ENCODE data around the gene ZSCAN2. TPM values are rescaled to one million over a fixed set of nuclear protein-coding genes. Genes with fewer than 3 reads are reported as not detected.
"Not testable (repeated sequence)": the region's sequence is repeated elsewhere in the genome, so short reads cannot be mapped to it uniquely, and the experiment has no call there.

ZSCAN2 gene
- total RNA-seq, 3 donors from 2014 or later: 7.8 to 14.8 (median 14.4) TPM

DNA sequence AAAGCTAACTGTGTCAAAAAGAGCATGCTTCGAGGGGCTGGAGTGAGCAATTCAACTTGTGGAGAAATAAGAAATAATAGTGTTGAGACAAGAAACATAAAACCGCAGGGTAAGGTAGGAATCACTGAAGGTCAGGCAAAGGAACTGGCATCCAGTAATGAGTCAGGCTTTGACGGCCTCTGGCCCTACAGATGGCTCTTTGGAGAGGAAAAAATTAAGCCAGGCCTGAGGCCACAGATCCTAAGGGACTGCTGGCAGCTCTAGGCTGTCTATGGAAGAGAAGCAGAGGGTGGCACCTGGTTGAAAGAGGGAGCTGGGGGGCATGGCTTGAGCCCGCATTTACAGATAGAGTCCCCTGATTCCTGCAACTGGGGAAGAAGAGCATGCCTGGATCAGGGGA lies 28.6 kb upstream of the ZSCAN2 start:
- TF ChIP-seq POLR2A (IDR thresholded peaks at IDR 0.05): no peak
- TF ChIP-seq POLR2AphosphoS5 (IDR thresholded peaks at IDR 0.05): no peak
- TF ChIP-seq, protein P1, sequence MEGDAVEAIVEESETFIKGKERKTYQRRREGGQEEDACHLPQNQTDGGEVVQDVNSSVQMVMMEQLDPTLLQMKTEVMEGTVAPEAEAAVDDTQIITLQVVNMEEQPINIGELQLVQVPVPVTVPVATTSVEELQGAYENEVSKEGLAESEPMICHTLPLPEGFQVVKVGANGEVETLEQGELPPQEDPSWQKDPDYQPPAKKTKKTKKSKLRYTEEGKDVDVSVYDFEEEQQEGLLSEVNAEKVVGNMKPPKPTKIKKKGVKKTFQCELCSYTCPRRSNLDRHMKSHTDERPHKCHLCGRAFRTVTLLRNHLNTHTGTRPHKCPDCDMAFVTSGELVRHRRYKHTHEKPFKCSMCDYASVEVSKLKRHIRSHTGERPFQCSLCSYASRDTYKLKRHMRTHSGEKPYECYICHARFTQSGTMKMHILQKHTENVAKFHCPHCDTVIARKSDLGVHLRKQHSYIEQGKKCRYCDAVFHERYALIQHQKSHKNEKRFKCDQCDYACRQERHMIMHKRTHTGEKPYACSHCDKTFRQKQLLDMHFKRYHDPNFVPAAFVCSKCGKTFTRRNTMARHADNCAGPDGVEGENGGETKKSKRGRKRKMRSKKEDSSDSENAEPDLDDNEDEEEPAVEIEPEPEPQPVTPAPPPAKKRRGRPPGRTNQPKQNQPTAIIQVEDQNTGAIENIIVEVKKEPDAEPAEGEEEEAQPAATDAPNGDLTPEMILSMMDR (IDR thresholded peaks at IDR 0.05): no peak
- H3K27ac ChIP-seq: no peak overlapping the region
- H3K9me3 ChIP-seq: no peaks in the 10 kb centered on the region
- DNase-seq (ENCODE audit: low spot score in 2 of 2): no peak
- no peaks in the 10 kb centered on the region for H3K36me3 ChIP-seq
- no peaks in the 10 kb centered on the region for H3K27me3 ChIP-seq
- H3K4me1 ChIP-seq: no peaks in the 10 kb centered on the region
- intact Hi-C loops (cut with DNase I; ENCODE audit: low total_unique reads): no loop called here
- H3K4me3 ChIP-seq: no peak overlapping the region

DNA sequence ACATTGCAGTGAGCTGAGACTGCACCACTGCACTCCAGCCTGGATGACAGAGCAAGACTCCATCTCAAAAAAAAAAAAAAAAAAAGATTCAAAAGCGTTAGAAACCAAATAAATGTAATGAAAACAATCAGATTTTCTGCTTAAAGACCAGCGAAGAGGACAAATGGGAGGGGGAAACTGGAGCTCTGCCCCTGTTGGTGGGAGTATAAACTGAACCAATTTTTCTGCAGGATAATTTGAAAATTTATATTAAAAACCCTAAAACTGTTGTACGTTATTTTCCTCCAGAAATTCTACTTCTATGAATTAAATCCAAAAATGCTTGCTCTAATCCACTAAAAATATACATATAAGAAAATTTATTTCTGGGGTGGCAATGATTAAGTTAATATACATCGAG lies 25.3 kb upstream of the ZSCAN2 start:
- intact Hi-C loops (cut with DNase I; ENCODE audit: low total_unique reads): no loop called here
- TF ChIP-seq POLR2AphosphoS5 (IDR thresholded peaks at IDR 0.05) (no peak), POLR2A (IDR thresholded peaks at IDR 0.05) (no peak)
- TF ChIP-seq, protein P1 (IDR thresholded peaks at IDR 0.05): no peak
- Histone ChIP-seq H3K27me3 (no peaks in the 10 kb centered on the region), H3K4me3 (no peak overlapping the region), H3K4me1 (no peaks in the 10 kb centered on the region), H3K36me3 (no peaks in the 10 kb centered on the region), H3K9me3 (no peaks in the 10 kb centered on the region), H3K27ac (no peak overlapping the region)
- DNase-seq (ENCODE audit: low spot score in 2 of 2): no peak

DNA sequence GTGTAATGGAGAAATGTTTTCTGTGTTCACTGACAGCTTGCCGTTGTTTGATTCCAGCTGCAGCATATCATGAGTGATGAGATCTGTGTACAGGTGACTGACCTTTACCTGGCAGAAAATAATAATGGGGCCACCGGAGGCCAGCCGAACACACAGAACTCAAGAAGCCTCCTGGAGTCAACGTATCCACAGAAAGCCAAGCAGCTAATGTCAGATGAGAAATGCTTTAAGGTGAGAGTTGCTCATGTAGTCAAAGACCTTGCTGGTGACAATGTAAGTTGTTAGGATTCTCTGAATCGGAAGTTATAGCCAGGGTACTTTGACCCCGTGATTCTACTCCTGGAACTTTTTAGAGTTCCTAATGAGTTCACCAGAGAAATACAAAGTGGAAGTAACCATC lies 22.9 kb upstream of the ZSCAN2 start:
- intact Hi-C loops (cut with DNase I; ENCODE audit: low total_unique reads); DNase-seq (ENCODE audit: low spot score in 2 of 2); H3K27ac ChIP-seq; H3K9me3 ChIP-seq; H3K27me3 ChIP-seq; H3K4me3 ChIP-seq; H3K4me1 ChIP-seq; H3K36me3 ChIP-seq: not testable (repeated sequence)

GRCh38 chr15:84579261-84579721 lies 21.5 kb upstream of the ZSCAN2 start:
- intact Hi-C loops (cut with DNase I; ENCODE audit: low total_unique reads); H3K36me3 ChIP-seq; H3K4me1 ChIP-seq; H3K4me3 ChIP-seq; H3K27me3 ChIP-seq; H3K9me3 ChIP-seq: not testable (repeated sequence)
- peak in 1 of 3 donors; percentile 17 for TF ChIP-seq POLR2AphosphoS5 (IDR thresholded peaks at IDR 0.05)
- DNase-seq (ENCODE audit: low spot score in 2 of 2): peak in 1 of 2 donors; percentile 74
- H3K27ac ChIP-seq: peak overlapping the region; percentile 43 to 71

DNA sequence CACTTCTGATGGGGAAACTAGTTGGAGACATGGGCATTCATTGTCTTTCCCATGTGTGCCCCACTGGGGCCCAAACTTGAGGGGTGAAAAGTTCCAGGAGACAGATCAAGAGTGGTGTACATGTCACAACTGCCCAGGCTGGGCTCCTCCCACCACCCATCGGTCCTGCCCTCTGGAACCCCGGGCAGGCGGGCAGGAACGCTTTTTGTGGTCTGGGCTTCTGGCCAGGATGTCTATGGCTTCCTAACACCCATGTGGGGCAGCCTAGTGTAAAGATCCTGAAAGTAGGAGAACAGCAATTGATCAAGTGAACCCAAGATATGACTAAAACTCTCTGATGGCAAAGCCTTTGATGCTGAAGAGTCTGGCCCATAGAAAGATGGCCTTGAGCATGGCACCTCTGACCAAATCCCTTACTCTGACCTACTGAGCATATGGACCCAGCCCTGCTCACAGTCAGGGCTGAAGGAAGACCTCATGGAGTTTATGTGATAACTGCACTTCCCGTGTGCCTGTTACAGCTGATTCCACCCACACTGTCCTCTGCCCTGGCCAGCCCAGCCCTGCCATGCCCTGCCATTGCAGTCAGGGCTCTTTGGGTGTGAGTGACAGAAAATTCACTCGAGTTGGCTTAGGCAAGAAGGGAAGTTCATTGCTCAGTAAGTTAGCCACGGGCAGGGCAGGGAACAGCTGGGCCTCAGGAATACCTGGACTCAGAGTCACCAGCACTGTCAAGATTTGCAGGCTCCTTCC lies 19.0 kb upstream of the ZSCAN2 start:
- H3K27ac ChIP-seq; H3K27me3 ChIP-seq; H3K4me1 ChIP-seq; H3K9me3 ChIP-seq; H3K36me3 ChIP-seq; intact Hi-C loops (cut with DNase I; ENCODE audit: low total_unique reads); DNase-seq (ENCODE audit: low spot score in 2 of 2); H3K4me3 ChIP-seq: not testable (repeated sequence)

GRCh38 chr15:84582583-84583157 lies 18.1 kb upstream of the ZSCAN2 start:
- intact Hi-C loops (cut with DNase I; ENCODE audit: low total_unique reads): no loop called here
- no peaks in the 10 kb centered on the region for H3K36me3 ChIP-seq
- DNase-seq (ENCODE audit: low spot score in 2 of 2): no peak
- no peaks in the 10 kb centered on the region for H3K27me3 ChIP-seq
- no peaks in the 10 kb centered on the region for H3K9me3 ChIP-seq
- no peak overlapping the region for H3K4me3 ChIP-seq
- H3K27ac ChIP-seq: no peak overlapping the region
- no peak for TF ChIP-seq POLR2A (IDR thresholded peaks at IDR 0.05)
- H3K4me1 ChIP-seq: no peaks in the 10 kb centered on the region

DNA sequence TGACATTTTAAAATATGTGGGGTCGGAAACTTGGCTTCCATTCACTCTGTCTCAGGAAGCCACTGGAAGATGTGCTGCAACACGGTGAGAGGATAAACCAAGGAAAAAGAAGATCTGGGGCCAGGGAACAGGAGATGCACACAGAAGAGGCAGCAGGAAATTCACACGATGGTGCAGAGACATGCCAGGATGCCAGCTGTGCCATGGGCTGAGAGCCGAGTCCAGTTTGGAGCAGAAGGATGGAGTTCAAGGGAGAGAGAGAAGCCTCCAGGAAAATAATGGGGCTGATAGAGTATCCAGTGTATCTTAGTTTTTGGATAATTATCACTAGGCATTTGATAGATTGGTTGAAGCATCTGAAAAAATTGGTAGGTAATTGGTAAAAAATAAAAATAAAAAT lies 16.9 kb upstream of the ZSCAN2 start:
- intact Hi-C loops (cut with DNase I; ENCODE audit: low total_unique reads); H3K4me1 ChIP-seq; H3K27ac ChIP-seq; DNase-seq (ENCODE audit: low spot score in 2 of 2); H3K9me3 ChIP-seq; H3K4me3 ChIP-seq; H3K36me3 ChIP-seq; H3K27me3 ChIP-seq: not testable (repeated sequence)
